GM18870 (cell line): ENCODE data around the gene SLC39A9.
A peak's percentile ranks its signal among the peaks of the same experiment; 100 is the strongest.
"Not testable (repeated sequence)": the region's sequence is repeated elsewhere in the genome, so short reads cannot be mapped to it uniquely, and the experiment has no call there.

Experiments
- ATAC-seq: cut with Tn5 transposase; IDR thresholded peaks from one replicate; pipeline ENCODE4 v1.9.1; 2021; ENCODE audit warnings: moderate library complexity; ENCODE audit not compliant: unreplicated experiment

SLC39A9 gene

DNA sequence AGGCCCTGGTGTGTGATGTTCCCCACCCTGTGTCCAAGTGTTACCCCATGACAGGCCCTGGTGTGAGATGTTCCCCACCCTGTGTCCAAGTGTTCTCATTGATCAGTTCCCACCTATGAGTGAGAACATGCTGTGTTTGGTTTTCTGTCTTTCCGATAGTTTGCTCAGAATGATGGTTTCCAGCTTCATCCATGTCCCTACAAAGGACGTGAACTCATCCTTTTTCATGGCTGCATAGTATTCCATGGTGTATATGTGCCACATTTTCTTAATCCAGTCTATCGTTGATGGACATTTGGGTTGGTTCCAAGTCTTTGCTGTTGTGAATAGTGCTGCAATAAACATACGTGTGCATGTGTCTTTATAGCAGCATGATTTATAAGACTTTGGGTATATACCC is 17.6 kb downstream of the SLC39A9 start:
- not testable (repeated sequence) for ATAC-seq

DNA sequence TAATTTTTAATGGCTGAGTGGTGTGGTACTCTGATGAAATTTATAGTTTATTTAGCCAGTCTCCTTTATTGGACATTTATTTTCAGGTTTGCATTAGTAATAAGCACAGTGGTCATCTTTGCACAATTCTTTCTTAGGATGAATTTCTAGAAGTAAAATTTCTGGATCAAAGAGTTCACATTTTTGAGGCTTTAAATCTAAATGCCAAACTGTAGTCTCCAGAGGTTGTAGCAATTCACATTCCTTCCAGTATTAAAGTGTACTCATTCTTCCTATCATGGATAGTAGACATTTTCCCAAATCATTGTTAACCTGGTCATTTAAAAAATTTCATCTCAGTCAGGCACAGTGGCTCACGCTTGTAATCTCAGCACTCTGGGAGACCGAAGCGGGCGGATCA is 24.8 kb downstream of the SLC39A9 start:
- ATAC-seq = no peak

GRCh38 chr14:69424149-69424923 is 25.8 kb downstream of the SLC39A9 start:
- no peak for ATAC-seq

- no peak for ATAC-seq
These were observed 29.1 kb downstream of the SLC39A9 start for GRCh38 chr14:69427596-69427995.

DNA sequence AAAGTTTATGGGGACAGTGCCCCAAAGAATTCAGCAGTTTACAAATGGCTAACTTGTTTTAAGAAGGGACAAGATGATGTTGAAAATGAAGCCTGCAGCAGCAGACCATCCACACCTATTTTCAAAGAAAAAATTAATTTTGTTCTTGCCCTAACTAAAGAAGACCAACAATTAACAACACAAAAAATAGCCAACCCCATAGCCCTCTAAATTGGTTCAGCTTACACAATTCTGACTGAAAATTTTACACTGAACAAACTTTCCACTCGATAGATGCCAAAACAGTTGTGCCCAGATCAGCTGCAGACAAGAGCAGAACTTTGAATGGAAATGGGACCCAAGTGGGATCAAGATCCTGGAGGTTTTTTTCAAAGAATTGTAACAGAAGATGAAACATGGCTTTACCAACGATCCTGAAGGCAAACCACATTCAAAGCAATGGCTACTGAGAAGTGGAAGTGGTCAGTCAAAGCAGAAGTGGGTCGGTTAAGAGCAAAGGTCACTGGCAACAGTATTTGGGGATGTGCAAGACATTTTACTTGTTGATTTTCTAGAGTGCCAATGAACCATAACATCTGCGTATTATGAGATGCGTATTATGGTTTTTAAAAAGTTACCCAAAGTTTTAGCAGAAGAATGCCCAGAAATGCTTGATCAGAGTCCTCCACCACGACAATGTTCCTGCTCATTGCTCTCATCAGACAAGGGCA is 30.0 kb downstream of the SLC39A9 start:
- peak; percentile 60 for ATAC-seq

DNA sequence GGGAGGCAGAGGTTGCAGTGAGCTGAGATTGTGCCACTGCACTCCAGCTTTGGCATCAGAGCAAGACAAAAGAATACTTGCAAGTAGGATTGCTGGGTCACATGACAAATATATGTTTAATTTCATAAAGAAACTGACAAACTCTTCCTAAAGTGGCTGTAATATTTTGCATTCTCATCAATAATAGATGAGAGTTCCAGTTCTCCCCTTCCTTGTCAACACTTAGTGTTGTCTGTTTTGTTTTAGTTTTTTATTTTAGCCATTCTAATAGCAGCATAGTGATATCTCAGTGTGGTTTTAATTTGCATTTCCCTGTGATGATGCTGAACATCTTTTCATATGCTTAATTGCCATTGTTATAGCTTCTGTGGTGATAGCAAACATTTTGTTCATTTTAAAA is 31.2 kb downstream of the SLC39A9 start:
- no peak for ATAC-seq

DNA sequence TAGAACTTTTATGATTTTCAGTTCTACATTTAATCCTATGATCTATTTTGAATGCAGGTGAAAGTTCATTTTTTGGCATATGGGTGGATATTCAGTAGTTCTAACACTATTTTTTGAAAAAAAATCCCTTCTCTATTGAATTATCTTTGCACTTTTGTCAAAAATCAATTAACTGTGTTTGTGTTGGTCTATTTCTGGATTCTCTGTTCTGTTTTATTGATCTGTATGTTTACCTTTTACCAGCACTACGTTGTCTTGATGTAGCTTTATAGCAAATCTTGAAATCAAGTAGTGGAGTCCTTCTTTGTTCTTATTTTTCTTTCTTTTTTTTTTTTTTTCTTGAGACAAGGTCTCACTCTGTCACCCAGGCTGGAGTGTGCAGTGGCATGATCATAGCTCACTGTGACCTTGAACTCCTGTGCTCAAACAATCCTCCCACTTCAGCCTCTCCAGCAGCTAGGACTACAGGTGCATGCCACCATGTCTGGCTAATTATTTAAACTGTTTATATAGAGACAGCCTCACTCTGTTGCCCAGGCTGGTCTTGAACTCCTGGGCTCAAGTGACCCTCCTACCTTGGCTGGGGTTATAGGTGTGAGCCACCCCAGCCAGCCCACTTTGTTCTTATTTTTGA is 31.9 kb downstream of the SLC39A9 start:
- no peak for ATAC-seq

DNA sequence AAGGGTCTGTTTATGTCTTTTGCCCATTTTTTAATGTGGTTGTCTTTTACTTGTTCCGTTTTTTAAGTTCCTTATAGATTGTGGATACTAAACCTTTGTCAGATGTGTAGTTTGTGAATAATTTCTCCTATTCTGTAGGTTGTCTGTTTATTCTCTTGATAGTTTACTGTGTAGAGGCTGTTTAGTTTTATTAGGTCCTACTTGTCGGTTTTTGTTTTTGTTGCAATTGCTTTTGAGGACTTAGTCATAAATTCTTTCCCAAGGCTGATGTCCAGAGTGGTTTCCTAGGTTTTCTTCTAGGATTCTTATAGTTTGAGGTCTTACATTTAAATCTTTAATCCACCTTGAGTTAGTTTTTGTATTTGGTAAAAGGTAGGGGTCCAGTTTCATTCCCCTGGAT is 33.9 kb downstream of the SLC39A9 start:
- no peak for ATAC-seq

- no peak for ATAC-seq
These were observed 41.2 kb downstream of the SLC39A9 start for GRCh38 chr14:69439521-69440270.

GRCh38 chr14:69441948-69442347 is 43.5 kb downstream of the SLC39A9 start:
- ATAC-seq = no peak

GRCh38 chr14:69443296-69443805 is 44.9 kb downstream of the SLC39A9 start:
- ATAC-seq = no peak

- no peak for ATAC-seq
These were observed 50.7 kb downstream of the SLC39A9 start for GRCh38 chr14:69449216-69449615.

DNA sequence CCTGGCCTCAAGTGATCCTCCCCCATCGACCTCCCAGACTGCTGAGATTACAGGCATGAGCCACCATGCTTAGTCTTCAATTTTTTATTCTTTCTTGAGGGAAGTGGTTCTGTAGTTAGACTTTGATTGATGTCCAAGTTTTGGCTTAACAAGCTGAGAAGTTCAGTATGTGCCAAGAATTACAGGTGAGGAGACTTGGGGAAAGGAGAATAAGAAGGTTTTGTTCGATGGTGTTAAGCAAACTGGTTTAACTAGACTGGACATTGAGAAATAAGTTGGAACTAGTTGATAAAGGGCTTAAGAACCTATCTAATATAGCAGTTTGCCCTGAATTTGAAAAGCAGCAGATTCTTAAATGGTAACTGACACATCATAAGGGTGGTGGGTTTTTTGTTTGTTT is 53.4 kb downstream of the SLC39A9 start:
- no peak for ATAC-seq

GRCh38 chr14:69458350-69458749 is 59.9 kb downstream of the SLC39A9 start:
- no peak for ATAC-seq

DNA sequence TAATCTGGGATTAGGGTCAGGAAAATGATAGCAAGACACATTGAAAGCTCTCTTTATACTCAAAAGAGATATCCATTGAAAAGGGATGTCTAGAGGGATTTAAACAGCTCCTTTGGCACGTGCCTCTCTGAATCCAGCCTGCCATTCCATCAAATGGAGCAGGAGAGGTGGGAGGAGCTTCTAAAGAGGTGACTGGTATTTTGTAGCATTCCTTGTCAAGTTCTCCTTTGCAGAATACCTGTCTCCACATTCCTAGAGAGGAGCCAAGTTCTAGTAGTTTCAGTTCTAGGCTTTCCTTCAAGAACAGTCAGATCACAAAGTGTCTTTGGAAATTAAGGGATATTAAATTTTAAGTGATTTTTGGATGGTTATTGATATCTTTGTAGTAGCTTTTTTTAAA is 60.6 kb downstream of the SLC39A9 start:
- ATAC-seq = no peak

- ATAC-seq = no peak
These were observed 61.7 kb downstream of the SLC39A9 start for GRCh38 chr14:69460093-69460701.

GRCh38 chr14:69464379-69464778 is 65.9 kb downstream of the SLC39A9 start:
- ATAC-seq = no peak

DNA sequence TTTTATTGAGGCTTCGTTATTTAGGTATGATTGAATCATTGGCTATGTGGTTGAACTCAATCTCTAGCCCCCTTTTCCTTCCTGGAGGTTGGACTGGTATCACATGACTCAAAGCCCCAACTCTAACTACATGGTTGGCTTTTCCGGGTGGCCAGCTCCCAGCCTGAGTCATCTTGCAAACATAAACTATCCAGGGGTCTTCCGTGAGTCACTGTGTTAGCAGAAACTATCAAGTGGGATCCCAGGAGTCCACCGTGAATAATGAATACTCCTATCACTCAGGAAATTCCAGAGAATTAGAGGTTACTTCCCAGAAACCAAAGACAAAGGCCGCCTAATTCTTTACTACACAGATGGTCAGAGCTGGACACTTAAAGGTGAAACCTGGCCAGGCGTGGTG is 66.3 kb downstream of the SLC39A9 start:
- ATAC-seq = no peak

GRCh38 chr14:69468949-69469348 is 70.5 kb downstream of the SLC39A9 start:
- ATAC-seq = no peak

GRCh38 chr14:69471436-69471835 is 72.9 kb downstream of the SLC39A9 start:
- ATAC-seq = no peak

DNA sequence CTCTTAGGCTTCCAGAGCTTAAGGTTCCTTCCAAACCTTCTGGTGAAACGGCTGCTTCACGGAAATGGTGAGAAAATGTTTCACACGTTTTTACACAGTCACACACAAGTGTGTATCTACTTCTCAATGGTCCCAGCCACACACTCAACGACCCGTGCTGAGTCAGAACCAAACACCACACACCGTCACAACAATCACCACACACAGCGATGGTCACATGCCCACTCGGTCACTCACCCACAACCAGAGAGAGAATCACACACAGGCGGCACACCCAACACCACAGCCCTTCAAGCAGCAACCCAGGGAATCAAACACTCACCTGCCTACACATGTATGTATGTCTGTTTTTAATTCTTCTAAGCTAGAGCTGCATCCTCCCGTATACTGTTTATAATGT is 73.4 kb downstream of the SLC39A9 start:
- ATAC-seq = no peak
